ENCODE measurements around the gene HNRNPH1.
A peak's percentile ranks its signal among the peaks of the same experiment; 100 is the strongest.

Gene HNRNPH1

GRCh38 chr5:179609834-179610108, 13.7 kb downstream of the HNRNPH1 start:
- TF ChIP-seq ESRRG (CRISPR knock-in tag; IDR thresholded peaks at IDR 0.05) (no peak), ISL1 (CRISPR knock-in tag; IDR thresholded peaks at IDR 0.05) (no peak), POU6F1 (CRISPR knock-in tag; IDR thresholded peaks at IDR 0.05; ENCODE audit: borderline replicate concordance, low read depth) (no peak), CSDC2 (CRISPR knock-in tag; IDR thresholded peaks at IDR 0.05) (no peak), ZFP3 (CRISPR knock-in tag; IDR thresholded peaks at IDR 0.05) (no peak), TOX (CRISPR knock-in tag; IDR thresholded peaks at IDR 0.05; ENCODE audit: borderline replicate concordance) (no peak), PPARA (CRISPR knock-in tag; IDR thresholded peaks at IDR 0.05; ENCODE audit: borderline replicate concordance) (no peak), TCF4 (CRISPR knock-in tag; IDR thresholded peaks at IDR 0.05; ENCODE audit: borderline replicate concordance) (no peak), TSHZ2 (CRISPR knock-in tag; IDR thresholded peaks at IDR 0.05) (no peak), ZFP30 (CRISPR knock-in tag; IDR thresholded peaks at IDR 0.05) (no peak), GLIS3 (CRISPR knock-in tag; IDR thresholded peaks at IDR 0.05) (no peak), ZNF70 (CRISPR knock-in tag; IDR thresholded peaks at IDR 0.05) (no peak), OSR1 (CRISPR knock-in tag; IDR thresholded peaks at IDR 0.05) (no peak)
- ATAC-seq, result no peak

GRCh38 chr5:179608131-179608581, 15.3 kb downstream of the HNRNPH1 start:
- ATAC-seq, result peak; percentile 1
- TF ChIP-seq ZC3H10 (CRISPR knock-in tag; IDR thresholded peaks at IDR 0.05), result no peak
- no peak for TF ChIP-seq CSRNP3 (CRISPR knock-in tag; IDR thresholded peaks at IDR 0.05)
- no peak for TF ChIP-seq ARNTL (CRISPR knock-in tag; IDR thresholded peaks at IDR 0.05; ENCODE audit: borderline replicate concordance, low read depth)
- TF ChIP-seq PPARA (CRISPR knock-in tag; IDR thresholded peaks at IDR 0.05; ENCODE audit: borderline replicate concordance), result no peak
- TF ChIP-seq CREB5 (CRISPR knock-in tag; IDR thresholded peaks at IDR 0.05; ENCODE audit: low read depth), result no peak
- TF ChIP-seq OSR1 (CRISPR knock-in tag; IDR thresholded peaks at IDR 0.05), result no peak
- TF ChIP-seq ZFP3 (CRISPR knock-in tag; IDR thresholded peaks at IDR 0.05), result no peak
- no peak for TF ChIP-seq GLIS3 (CRISPR knock-in tag; IDR thresholded peaks at IDR 0.05)
- TF ChIP-seq TSHZ2 (CRISPR knock-in tag; IDR thresholded peaks at IDR 0.05), result no peak
- TF ChIP-seq BACH2 (CRISPR knock-in tag; IDR thresholded peaks at IDR 0.05; ENCODE audit: borderline replicate concordance), result no peak
- TF ChIP-seq POU6F1 (CRISPR knock-in tag; IDR thresholded peaks at IDR 0.05; ENCODE audit: borderline replicate concordance, low read depth), result no peak
- TF ChIP-seq ISL1 (CRISPR knock-in tag; IDR thresholded peaks at IDR 0.05), result no peak
- TF ChIP-seq ZFP30 (CRISPR knock-in tag; IDR thresholded peaks at IDR 0.05), result no peak
- no peak for TF ChIP-seq ESRRG (CRISPR knock-in tag; IDR thresholded peaks at IDR 0.05)
- TF ChIP-seq PATZ1 (CRISPR knock-in tag; IDR thresholded peaks at IDR 0.05; ENCODE audit: borderline replicate concordance), result no peak
- TF ChIP-seq ZNF70 (CRISPR knock-in tag; IDR thresholded peaks at IDR 0.05), result no peak
- no peak for TF ChIP-seq TCF4 (CRISPR knock-in tag; IDR thresholded peaks at IDR 0.05; ENCODE audit: borderline replicate concordance)
- TF ChIP-seq TOX (CRISPR knock-in tag; IDR thresholded peaks at IDR 0.05; ENCODE audit: borderline replicate concordance), result no peak
- no peak for TF ChIP-seq CSDC2 (CRISPR knock-in tag; IDR thresholded peaks at IDR 0.05)
- TF ChIP-seq SNAI2 (CRISPR knock-in tag; IDR thresholded peaks at IDR 0.05), result no peak

Measured in SK-N-SH treated with all-trans-retinoic acid at 6 μM for 48 hours (cell line).